ENCODE measurements around the gene ZNF575.

The ZNF575 gene

DNA sequence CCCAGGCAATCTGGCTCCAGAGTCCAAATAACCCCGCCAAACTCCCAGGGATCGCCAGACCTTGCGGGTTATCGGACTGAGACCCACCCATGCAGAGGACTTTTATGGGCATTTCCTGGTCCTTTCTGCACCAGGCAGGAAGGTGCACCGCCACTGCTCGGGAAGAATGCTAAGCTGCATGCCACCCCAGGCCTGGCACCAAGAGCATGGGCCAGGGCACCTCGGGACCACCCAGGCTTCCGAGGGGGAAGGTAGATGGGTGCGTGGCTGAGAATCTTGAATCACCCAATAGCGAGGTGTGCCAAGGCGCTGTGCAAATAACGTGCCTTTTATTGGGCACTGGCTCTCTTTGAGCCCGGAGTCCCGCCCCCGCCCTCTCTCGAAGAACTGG lies 422 bp upstream of the ZNF575 start:
- TF ChIP-seq, protein P1, sequence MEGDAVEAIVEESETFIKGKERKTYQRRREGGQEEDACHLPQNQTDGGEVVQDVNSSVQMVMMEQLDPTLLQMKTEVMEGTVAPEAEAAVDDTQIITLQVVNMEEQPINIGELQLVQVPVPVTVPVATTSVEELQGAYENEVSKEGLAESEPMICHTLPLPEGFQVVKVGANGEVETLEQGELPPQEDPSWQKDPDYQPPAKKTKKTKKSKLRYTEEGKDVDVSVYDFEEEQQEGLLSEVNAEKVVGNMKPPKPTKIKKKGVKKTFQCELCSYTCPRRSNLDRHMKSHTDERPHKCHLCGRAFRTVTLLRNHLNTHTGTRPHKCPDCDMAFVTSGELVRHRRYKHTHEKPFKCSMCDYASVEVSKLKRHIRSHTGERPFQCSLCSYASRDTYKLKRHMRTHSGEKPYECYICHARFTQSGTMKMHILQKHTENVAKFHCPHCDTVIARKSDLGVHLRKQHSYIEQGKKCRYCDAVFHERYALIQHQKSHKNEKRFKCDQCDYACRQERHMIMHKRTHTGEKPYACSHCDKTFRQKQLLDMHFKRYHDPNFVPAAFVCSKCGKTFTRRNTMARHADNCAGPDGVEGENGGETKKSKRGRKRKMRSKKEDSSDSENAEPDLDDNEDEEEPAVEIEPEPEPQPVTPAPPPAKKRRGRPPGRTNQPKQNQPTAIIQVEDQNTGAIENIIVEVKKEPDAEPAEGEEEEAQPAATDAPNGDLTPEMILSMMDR (conservative IDR thresholded peaks at IDR 0.05; ENCODE audit: control insufficient read depth, insufficient read depth, low read depth, low read length) = no peak
- H3K4me3 ChIP-seq (ENCODE audit: control insufficient read depth, low read depth, low read length) = peak overlapping the region; percentile 66
- no peak for DNase-seq (ENCODE audit: low read depth)

DNA sequence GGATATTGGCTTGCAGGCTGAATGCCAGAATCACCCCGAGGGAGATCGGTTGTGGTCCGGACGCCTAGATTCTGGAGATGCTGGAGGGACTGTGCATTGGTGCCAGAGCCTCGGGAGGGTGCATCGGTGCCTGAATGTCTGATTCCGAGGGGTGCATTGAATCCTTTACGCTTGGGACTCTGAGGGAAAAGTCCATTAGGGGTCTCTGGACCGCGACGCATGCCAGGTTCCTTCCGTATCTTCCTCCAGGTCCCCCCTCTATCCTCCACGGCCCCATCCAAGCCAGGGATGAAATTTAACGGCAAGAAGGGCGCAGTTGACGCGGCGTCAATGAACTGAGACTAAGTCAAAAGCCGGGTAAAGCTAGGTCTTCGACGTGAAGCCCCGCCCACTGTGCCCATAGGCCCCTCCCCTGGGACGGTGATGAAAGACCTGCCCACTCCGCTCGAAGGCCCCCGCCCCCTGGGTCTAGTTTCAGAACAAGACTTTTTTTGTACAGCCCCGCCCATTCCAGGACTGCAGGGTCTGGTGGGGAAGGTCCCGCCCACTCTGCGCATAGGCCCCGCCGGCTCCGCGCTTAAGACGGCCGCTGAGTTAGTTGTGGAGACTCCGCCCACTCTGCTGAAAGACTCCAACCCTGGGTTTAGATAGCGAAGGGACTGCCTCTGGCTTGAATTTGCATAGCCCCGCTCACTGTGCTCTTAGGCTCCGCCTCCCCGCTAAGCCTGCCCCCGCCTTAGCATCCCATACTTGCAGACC lies 737 bp downstream of the ZNF575 start:
- TF ChIP-seq, protein P1 (conservative IDR thresholded peaks at IDR 0.05; ENCODE audit: control insufficient read depth, insufficient read depth, low read depth, low read length) = no peak
- peak overlapping the region; percentile 66 for H3K4me3 ChIP-seq (ENCODE audit: control insufficient read depth, low read depth, low read length)
- DNase-seq (ENCODE audit: low read depth) = peak; percentile 99

DNA sequence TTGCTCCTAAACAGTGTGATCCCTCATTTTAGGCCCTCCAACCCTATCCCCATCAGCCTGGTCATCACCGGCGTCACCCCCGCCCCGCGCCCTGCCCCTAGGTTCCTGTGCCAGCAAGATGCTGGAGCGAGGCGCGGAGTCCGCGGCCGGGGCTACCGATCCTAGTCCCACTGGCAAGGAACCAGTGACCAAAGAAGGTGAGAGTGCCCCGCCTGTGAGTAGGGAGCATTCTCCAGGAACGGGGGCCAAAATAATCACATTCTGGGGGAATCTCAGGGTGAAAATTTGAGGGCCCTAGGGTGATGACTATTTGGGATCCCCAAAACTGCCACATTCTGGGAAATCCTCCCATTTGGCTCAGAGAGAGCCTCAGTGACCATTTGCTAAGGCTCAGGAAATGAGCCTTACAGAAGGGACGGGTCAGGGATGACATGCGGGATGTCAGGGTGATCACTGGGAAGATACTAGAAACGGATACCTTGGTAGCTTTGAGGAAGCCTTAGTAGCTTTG lies 1.4 kb downstream of the ZNF575 start:
- TF ChIP-seq, protein P1 (conservative IDR thresholded peaks at IDR 0.05; ENCODE audit: control insufficient read depth, insufficient read depth, low read depth, low read length) = no peak
- H3K4me3 ChIP-seq (ENCODE audit: control insufficient read depth, low read depth, low read length) = peak overlapping the region; percentile 46
- no peak for DNase-seq (ENCODE audit: low read depth)

DNA sequence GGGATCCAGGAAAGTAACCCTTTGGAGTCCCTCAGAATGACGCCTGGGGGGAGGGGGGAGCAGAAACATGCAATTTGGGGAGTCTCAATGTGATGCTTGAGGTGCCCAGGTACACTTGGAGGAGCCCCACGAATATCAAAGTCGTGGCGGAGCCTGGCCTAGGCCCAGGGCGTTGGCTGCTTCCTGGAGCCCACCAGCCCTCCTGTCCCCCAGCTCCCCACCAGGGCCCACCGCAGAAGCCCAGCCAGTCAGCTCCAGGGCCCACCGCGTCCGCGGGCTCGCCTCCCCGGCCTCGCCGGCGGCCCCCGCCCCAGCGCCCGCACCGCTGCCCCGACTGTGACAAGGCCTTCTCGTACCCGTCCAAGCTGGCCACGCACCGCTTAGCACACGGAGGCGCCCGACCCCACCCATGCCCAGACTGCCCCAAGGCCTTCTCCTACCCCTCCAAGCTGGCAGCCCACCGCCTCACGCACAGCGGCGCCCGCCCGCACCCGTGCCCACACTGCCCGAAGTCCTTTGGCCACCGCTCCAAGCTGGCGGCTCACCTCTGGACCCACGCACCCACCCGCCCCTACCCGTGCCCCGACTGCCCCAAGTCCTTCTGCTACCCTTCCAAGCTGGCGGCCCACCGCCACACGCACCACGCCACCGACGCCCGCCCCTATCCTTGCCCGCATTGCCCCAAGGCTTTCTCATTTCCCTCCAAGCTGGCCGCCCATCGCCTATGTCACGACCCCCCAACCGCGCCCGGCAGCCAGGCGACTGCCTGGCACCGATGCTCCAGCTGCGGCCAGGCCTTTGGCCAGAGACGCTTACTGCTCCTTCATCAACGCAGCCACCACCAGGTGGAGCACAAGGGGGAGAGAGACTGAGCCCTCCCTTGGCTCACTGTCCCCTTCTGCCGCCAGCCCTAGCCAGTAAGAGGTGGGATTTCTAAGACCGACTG lies 2.1 kb downstream of the ZNF575 start:
- H3K4me3 ChIP-seq (ENCODE audit: control insufficient read depth, low read depth, low read length) = peak overlapping the region; percentile 46
- peak; percentile 60 for DNase-seq (ENCODE audit: low read depth)
- TF ChIP-seq, protein P1 (conservative IDR thresholded peaks at IDR 0.05; ENCODE audit: control insufficient read depth, insufficient read depth, low read depth, low read length) = peak; percentile 55

DNA sequence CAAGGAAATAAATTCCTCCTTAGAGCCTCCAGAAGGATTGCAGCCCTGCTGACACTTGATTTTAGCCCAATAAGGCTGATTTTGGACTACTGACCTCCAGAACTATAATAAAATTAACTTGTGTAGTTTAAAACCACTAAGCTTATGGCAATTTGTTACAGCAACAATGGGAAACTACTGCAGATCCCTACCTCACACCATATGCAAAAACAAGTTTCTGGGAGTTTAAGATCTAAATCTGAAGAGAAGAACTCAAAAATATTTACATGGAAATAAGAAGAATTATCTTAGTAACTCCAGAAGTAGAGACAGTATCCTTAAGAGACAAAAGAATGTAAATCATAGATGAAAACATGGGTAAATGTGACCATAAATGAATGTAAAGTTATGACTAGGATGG lies 5.9 kb downstream of the ZNF575 start:
- H3K4me3 ChIP-seq (ENCODE audit: control insufficient read depth, low read depth, low read length) = no peak overlapping the region
- DNase-seq (ENCODE audit: low read depth) = no peak
- TF ChIP-seq, protein P1 (conservative IDR thresholded peaks at IDR 0.05; ENCODE audit: control insufficient read depth, insufficient read depth, low read depth, low read length) = no peak

DNA sequence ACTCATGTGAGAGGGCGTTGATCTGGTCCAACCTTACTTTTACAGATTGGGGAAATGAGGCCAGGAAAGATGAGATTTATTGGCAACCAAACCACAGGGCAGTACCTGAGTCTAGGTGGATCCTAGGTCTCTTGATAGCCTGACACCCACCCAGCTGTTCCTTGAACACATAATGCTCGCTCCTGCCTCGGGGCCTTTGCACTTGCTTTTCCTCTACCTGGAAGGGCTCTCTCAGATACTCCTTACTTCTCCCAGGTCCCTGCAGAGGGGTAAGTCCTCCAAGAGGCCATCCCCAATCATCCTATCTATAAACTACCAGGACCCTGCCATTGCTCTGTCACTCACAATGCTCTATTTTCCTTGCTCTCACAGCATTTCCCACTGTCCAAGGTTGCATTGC lies 7.4 kb downstream of the ZNF575 start:
- no peak overlapping the region for H3K4me3 ChIP-seq (ENCODE audit: control insufficient read depth, low read depth, low read length)
- DNase-seq (ENCODE audit: low read depth) = no peak
- TF ChIP-seq, protein P1 (conservative IDR thresholded peaks at IDR 0.05; ENCODE audit: control insufficient read depth, insufficient read depth, low read depth, low read length) = no peak
